Nephron progenitor cell (in vitro differentiated cells): Measurements from ENCODE around the gene ELMO1.

ENCODE experiments used
- DNase-seq: peaks from one replicate; pipeline ENCODE4 v3.0.0; 2021
- H3K27ac Mint-ChIP-seq: 2 replicates; pipeline ENCODE4 v1.8.0; 2021; ENCODE audit warnings: mild to moderate bottlenecking, moderate library complexity, mixed read lengths
- H3K27me3 Mint-ChIP-seq: 2 replicates; pipeline ENCODE4 v1.8.0; 2021; ENCODE audit warnings: mild to moderate bottlenecking, low read depth, mixed read lengths; ENCODE audit not compliant: poor library complexity
- H3K36me3 Mint-ChIP-seq: 2 replicates; pipeline ENCODE4 v1.8.0; 2021; ENCODE audit warnings: low read depth, mixed read lengths
- H3K4me1 Mint-ChIP-seq: 2 replicates; pipeline ENCODE4 v1.8.0; 2021; ENCODE audit warnings: mixed read lengths
- H3K4me3 Mint-ChIP-seq: 2 replicates; pipeline ENCODE4 v1.8.0; 2021; ENCODE audit warnings: mild to moderate bottlenecking, moderate library complexity, mixed read lengths
- H3K9me3 Mint-ChIP-seq: 2 replicates; pipeline ENCODE4 v1.8.0; 2021; ENCODE audit warnings: mild to moderate bottlenecking, moderate library complexity, mixed read lengths
- CTCF ChIP-seq: fragments of 200-600 bp; sonication (generic); IDR thresholded peaks from 2 replicates; pipeline ENCODE4 v1.5.0; 2021; ENCODE audit warnings: antibody characterized with exemption

ELMO1 gene

GRCh38 chr7:37273891-37274290 is 174.8 kb downstream of the ELMO1 start:
- H3K27ac Mint-ChIP-seq = no peak overlapping the region
- DNase-seq = no peak
- H3K27me3 Mint-ChIP-seq = peaks cover 5% of the 10 kb centered on the region
- peaks cover 11% of the 10 kb centered on the region for H3K4me1 Mint-ChIP-seq
- H3K36me3 Mint-ChIP-seq = peaks cover 10% of the 10 kb centered on the region
- H3K9me3 Mint-ChIP-seq = peaks cover 7% of the 10 kb centered on the region
- TF ChIP-seq CTCF = no peak
- H3K4me3 Mint-ChIP-seq = no peak overlapping the region

- no peak for TF ChIP-seq CTCF
- Mint-ChIP-seq H3K27ac (no peak overlapping the region), H3K27me3 (peaks cover 8% of the 10 kb centered on the region), H3K4me1 (peaks cover 11% of the 10 kb centered on the region), H3K9me3 (no peaks in the 10 kb centered on the region), H3K36me3 (peaks cover 5% of the 10 kb centered on the region), H3K4me3 (no peak overlapping the region)
- DNase-seq = no peak
Measured at GRCh38 chr7:37269711-37270508, 178.8 kb downstream of the ELMO1 start.

- no peaks in the 10 kb centered on the region for H3K9me3 Mint-ChIP-seq
- H3K4me3 Mint-ChIP-seq = no peak overlapping the region
- DNase-seq = no peak
- peaks cover 15% of the 10 kb centered on the region for H3K27me3 Mint-ChIP-seq
- H3K4me1 Mint-ChIP-seq = no peaks in the 10 kb centered on the region
- H3K27ac Mint-ChIP-seq = no peak overlapping the region
- peaks cover 5% of the 10 kb centered on the region for H3K36me3 Mint-ChIP-seq
- TF ChIP-seq CTCF = no peak
Measured at GRCh38 chr7:37267251-37267650, 181.4 kb downstream of the ELMO1 start.

GRCh38 chr7:37265876-37266275 is 182.8 kb downstream of the ELMO1 start:
- no peak for TF ChIP-seq CTCF
- Mint-ChIP-seq H3K36me3 (no peaks in the 10 kb centered on the region), H3K4me3 (no peak overlapping the region), H3K9me3 (no peaks in the 10 kb centered on the region), H3K27me3 (peaks cover 12% of the 10 kb centered on the region), H3K27ac (peak overlapping the region; percentile 53), H3K4me1 (no peaks in the 10 kb centered on the region)
- no peak for DNase-seq

GRCh38 chr7:37265006-37265405 is 183.7 kb downstream of the ELMO1 start:
- Mint-ChIP-seq H3K36me3 (no peaks in the 10 kb centered on the region), H3K9me3 (no peaks in the 10 kb centered on the region), H3K27ac (no peak overlapping the region), H3K4me3 (no peak overlapping the region), H3K27me3 (peaks cover 12% of the 10 kb centered on the region), H3K4me1 (no peaks in the 10 kb centered on the region)
- TF ChIP-seq CTCF = no peak
- DNase-seq = no peak

- no peaks in the 10 kb centered on the region for H3K36me3 Mint-ChIP-seq
- peaks cover 12% of the 10 kb centered on the region for H3K27me3 Mint-ChIP-seq
- no peaks in the 10 kb centered on the region for H3K4me1 Mint-ChIP-seq
- DNase-seq = no peak
- H3K27ac Mint-ChIP-seq = no peak overlapping the region
- no peaks in the 10 kb centered on the region for H3K9me3 Mint-ChIP-seq
- no peak overlapping the region for H3K4me3 Mint-ChIP-seq
- no peak for TF ChIP-seq CTCF
Measured at GRCh38 chr7:37262181-37262580, 186.5 kb downstream of the ELMO1 start.
